ENCODE measurements around the gene TRPM8.
"Not testable (repeated sequence)": the region's sequence is repeated elsewhere in the genome, so short reads cannot be mapped to it uniquely, and the experiment has no call there.

Gene TRPM8

DNA sequence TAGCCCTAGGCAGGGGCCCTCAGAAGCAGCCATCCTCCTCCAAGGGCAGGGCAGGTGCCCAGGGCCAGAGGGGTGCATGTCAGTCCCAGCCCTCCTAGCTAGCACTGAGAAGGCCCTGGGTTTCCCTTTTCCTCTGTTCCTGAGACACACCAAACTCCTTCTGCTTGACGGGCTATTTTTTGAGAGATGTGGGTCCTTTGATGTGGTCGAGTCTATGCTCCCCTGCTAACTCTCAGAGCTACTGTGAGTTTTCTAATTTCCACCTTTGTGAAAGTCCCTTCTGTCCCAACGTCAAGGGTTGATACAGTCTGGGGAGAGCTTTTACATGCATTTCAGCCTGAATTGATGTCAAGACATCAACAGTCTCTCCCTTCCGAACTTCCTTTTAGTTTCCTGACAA lies 51.4 kb downstream of the TRPM8 start:
- TF ChIP-seq CTCF (conservative IDR thresholded peaks at IDR 0.05; ENCODE audit: control insufficient read depth, insufficient read depth, low read depth, low read length): no peak
- H3K4me3 ChIP-seq (ENCODE audit: control insufficient read depth, low read depth, low read length): no peak overlapping the region
- DNase-seq (ENCODE audit: low read depth): no peak

DNA sequence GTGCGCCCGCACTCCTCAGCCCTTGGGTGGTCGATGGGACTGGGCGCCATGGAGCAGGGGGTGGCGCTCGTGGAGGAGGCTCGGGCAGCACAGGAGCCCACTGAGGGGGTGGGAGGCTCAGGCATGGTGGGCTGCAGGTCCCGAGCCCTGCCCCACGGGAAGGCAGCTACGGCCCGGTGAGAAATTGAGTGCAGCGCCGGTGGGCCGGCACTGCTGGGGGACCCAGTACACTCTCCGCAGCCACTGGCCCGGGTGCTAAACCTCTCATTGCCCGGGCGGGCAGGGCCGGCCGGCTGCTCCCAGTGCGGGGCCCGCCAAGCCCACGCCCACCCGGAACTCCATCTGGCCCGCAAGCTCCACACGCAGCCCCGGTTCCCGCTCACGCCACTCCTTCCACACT lies 55.3 kb downstream of the TRPM8 start:
- not testable (repeated sequence) for DNase-seq (ENCODE audit: low read depth); H3K4me3 ChIP-seq (ENCODE audit: control insufficient read depth, low read depth, low read length)

DNA sequence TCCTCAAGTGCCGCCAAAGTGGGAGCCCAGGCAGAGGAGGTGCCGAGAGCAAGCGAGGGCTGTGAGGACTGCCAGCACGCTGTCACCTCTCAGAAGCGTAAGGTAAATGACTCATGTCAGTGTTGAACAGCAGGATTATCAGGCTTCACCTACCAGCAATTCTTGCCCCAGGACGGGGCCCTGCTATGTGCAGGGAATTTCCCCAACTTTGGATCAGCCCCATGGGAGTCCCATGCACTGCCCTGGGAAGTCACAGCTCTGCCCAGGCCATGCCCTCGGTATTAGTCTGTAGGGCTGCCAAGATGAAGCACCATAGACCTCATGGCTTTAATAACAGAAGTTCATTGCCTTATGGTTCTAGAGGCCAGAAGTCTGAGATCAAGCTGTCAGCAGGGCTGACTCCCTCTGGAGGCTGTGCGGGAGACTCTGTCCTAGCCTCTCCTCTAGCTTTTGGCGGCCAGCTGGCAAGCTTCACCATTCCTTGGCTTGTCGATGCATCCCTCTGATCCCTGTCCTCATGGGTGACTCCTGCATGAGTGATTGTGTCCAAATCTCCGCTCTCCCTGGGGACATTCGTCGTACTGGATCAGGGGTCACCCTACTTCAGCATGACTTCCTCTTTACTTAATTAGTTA lies 55.9 kb downstream of the TRPM8 start:
- TF ChIP-seq CTCF (conservative IDR thresholded peaks at IDR 0.05; ENCODE audit: control insufficient read depth, insufficient read depth, low read depth, low read length): no peak
- H3K4me3 ChIP-seq (ENCODE audit: control insufficient read depth, low read depth, low read length): no peak overlapping the region
- no peak for DNase-seq (ENCODE audit: low read depth)

DNA sequence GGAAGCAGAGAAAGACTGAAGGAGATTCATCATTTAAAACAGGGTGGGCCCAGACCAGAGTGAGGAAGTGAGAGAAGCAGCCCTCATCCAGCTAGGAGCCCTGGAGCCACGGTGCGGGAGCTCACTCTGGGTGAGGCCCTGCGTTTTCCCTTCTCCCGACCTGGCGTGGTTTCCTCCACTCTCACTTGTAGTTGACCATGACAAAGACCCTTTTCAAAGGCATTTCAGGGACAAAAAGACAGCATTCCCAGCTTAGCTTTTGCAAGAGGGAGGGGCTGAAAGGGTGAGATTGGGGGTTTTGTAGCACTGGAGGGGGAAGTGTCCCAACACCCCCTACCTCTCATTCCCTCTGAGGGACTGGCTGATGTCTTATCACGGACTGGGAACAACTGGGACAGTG lies 56.6 kb downstream of the TRPM8 start:
- TF ChIP-seq CTCF (conservative IDR thresholded peaks at IDR 0.05; ENCODE audit: control insufficient read depth, insufficient read depth, low read depth, low read length): no peak
- no peak overlapping the region for H3K4me3 ChIP-seq (ENCODE audit: control insufficient read depth, low read depth, low read length)
- DNase-seq (ENCODE audit: low read depth): no peak

- no peak for TF ChIP-seq CTCF (conservative IDR thresholded peaks at IDR 0.05; ENCODE audit: control insufficient read depth, insufficient read depth, low read depth, low read length)
- DNase-seq (ENCODE audit: low read depth): peak; percentile 99
- no peak overlapping the region for H3K4me3 ChIP-seq (ENCODE audit: control insufficient read depth, low read depth, low read length)
Measured at GRCh38 chr2:233974530-233975071, 57.4 kb downstream of the TRPM8 start.

DNA sequence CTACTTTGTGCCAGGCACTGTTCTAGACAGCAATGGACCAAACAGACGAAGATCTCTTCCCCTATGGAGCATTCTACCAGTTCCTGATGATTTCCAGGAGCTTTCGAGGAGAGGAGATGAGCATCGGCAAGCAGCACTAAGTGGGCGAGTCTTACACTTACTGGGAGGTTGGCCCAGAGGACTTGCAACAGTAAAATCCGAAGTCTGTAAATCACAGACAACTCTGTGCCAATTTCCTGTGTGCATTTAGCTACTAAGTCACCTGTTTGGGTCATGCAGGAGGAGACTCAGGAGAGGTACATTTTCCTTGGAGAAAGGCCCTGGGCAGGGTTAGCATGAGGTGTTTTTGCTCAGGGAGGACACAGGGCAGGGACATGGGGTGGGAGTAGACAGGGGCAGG lies 58.9 kb downstream of the TRPM8 start:
- DNase-seq (ENCODE audit: low read depth): no peak
- TF ChIP-seq CTCF (conservative IDR thresholded peaks at IDR 0.05; ENCODE audit: control insufficient read depth, insufficient read depth, low read depth, low read length): no peak
- no peak overlapping the region for H3K4me3 ChIP-seq (ENCODE audit: control insufficient read depth, low read depth, low read length)

DNA sequence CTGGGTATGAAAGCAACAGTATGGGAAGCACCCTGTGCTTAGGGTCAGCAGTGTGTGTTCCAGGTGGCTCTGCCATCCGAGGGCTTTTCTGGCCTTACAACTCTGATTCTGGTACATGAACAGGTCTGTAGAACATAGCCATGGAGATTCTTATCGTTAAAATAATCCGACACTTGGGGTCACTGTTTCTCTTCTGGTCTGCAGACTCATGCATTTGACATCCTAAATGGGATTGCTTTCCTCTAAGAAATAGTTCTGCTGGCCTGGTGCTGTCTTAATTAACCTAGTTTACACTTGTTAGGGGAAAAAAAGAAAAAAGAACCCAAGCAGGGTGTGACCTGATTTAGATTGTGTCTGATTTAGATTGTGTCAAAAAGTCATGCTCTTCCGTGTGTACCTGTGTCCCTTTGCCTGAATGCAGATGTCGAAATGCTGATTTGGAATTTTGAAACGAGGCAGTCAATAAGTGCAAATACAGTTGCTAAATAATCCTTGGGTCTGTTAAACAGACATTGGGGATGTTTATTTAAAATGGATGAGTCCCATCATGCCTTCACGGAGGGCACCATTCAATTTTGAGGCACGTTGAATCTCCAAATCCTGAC lies 59.6 kb downstream of the TRPM8 start:
- peak; percentile 60 for TF ChIP-seq CTCF (conservative IDR thresholded peaks at IDR 0.05; ENCODE audit: control insufficient read depth, insufficient read depth, low read depth, low read length)
- peak; percentile 82 for DNase-seq (ENCODE audit: low read depth)
- no peak overlapping the region for H3K4me3 ChIP-seq (ENCODE audit: control insufficient read depth, low read depth, low read length)

All from fibroblast of mammary gland (primary cell).